ENCODE measurements around the gene CHCHD3.

- TF ChIP-seq POLR2A (IDR thresholded peaks at IDR 0.05) = no peak
- TF ChIP-seq, protein P1, sequence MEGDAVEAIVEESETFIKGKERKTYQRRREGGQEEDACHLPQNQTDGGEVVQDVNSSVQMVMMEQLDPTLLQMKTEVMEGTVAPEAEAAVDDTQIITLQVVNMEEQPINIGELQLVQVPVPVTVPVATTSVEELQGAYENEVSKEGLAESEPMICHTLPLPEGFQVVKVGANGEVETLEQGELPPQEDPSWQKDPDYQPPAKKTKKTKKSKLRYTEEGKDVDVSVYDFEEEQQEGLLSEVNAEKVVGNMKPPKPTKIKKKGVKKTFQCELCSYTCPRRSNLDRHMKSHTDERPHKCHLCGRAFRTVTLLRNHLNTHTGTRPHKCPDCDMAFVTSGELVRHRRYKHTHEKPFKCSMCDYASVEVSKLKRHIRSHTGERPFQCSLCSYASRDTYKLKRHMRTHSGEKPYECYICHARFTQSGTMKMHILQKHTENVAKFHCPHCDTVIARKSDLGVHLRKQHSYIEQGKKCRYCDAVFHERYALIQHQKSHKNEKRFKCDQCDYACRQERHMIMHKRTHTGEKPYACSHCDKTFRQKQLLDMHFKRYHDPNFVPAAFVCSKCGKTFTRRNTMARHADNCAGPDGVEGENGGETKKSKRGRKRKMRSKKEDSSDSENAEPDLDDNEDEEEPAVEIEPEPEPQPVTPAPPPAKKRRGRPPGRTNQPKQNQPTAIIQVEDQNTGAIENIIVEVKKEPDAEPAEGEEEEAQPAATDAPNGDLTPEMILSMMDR (IDR thresholded peaks at IDR 0.05) = no peak
- TF ChIP-seq POLR2AphosphoS5 (IDR thresholded peaks at IDR 0.05) = no peak
- TF ChIP-seq EP300 (IDR thresholded peaks at IDR 0.05) = no peak
Measured at GRCh38 chr7:132944774-132945173, 137.1 kb downstream of the CHCHD3 start.
